C4-2B (cell line): Measurements from ENCODE around the gene PLK5.

Source experiments
- CTCF ChIP-seq: fragments of 450-650 bp; conservative IDR thresholded peaks from 2 replicates; pipeline ENCODE4 v1.5.1; 2017; ENCODE audit warnings: mild to moderate bottlenecking
- ZFX ChIP-seq: fragments of 450-650 bp; IDR thresholded peaks from 2 replicates; pipeline ENCODE4 v1.6.1; 2017

DNA sequence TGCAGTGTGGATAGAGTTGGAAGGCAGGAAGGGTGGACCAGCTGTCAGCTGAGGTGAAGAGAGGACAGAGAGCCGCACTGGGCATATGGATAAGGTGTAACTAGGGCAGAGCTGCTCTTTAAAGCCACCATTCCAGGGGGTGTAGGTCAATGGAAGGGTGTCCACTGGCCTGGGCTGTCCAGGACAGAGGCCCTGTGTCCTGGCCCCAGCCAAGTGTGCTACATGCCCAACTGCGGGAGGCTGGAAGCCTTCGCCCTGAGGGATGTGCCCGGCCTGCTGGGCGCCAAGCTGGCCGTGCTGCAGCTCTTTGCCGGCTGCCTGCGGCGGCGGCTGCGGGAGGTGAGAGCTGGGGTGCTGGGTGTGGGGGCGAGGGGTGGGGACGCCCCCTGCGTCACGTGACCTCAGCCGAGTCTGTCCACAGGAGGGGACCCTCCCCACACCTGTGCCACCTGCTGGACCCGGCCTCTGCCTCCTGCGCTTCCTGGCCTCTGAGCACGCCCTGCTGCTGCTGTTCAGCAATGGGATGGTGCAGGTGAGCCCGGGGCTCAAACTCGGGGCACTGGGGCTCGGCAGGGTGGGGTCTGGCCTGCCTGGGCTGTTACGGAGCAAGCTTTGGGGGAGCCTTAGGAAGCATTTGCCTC, 9.8 kb downstream of the PLK5 start:
- no peak for TF ChIP-seq CTCF
- TF ChIP-seq ZFX: no peak
